GM18909 (cell line): ENCODE results near the gene TJP1.
"Not testable (repeated sequence)": the region's sequence is repeated elsewhere in the genome, so short reads cannot be mapped to it uniquely, and the experiment has no call there.

Experiments
- ATAC-seq: cut with Tn5 transposase; IDR thresholded peaks from one replicate; pipeline ENCODE4 v1.9.1; 2021; ENCODE audit warnings: mild to moderate bottlenecking; ENCODE audit not compliant: unreplicated experiment, poor library complexity

TJP1 gene

GRCh38 chr15:29686445-29687203 is 135.6 kb downstream of the TJP1 start:
- ATAC-seq, result no peak

DNA sequence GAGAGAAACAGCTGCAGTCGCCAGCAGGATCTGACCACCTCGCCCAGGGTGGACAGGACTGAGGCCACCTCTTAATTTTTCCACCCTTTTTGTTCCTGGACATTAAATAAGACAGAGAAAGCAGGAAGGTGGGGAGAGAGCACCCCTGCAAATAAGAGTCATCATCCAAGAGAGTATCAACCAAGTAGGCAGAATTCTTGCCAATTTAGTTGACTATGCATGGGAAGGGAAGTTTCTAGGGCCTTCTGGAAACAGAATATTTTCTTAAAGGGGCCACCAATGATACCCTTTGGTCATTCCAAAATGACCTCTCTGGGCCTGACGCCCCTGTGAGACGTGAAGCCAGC is 136.2 kb downstream of the TJP1 start:
- ATAC-seq, result no peak

GRCh38 chr15:29685156-29686078 is 136.9 kb downstream of the TJP1 start:
- no peak for ATAC-seq

DNA sequence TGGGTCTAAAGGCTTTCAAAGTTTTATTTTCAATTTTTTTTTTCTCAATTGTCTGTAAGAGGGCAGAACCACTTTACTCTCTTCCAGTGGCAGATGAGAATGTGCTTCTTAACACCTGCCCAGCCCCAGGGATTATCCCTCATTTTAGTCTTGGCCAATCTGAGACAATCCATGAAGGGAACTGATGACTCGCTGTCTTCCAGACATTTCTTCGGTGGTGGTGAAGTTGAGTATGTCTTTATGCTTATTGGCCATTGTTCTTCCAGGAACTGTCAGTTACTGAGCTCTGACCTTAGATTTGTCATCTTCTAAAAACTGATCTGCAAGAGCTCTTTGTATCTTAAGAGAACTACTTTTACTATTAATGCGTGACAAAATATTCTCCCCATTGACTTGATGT is 139.5 kb downstream of the TJP1 start:
- no peak for ATAC-seq

DNA sequence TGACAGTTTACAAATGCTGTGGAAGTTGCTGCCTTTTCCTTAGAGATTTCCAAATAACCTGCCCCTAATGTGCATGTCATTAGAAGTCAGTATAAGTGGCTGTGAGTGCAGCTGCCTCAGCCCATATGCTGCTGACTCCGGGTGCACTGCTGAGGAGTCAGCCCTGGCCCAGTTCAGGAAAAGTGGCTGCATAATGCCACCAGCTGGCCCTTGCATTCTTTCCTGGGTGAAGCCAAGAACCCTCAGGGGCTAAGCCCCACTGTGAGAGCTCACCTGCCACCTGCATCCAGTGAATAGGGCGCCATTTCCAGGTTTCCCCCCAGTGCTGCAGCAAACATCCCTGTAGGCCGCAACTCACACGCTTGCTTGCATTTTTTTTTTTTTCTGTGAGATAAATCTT is 139.9 kb downstream of the TJP1 start:
- no peak for ATAC-seq

- ATAC-seq, result no peak
Observed at GRCh38 chr15:29681946-29682345, 140.3 kb downstream of the TJP1 start.

DNA sequence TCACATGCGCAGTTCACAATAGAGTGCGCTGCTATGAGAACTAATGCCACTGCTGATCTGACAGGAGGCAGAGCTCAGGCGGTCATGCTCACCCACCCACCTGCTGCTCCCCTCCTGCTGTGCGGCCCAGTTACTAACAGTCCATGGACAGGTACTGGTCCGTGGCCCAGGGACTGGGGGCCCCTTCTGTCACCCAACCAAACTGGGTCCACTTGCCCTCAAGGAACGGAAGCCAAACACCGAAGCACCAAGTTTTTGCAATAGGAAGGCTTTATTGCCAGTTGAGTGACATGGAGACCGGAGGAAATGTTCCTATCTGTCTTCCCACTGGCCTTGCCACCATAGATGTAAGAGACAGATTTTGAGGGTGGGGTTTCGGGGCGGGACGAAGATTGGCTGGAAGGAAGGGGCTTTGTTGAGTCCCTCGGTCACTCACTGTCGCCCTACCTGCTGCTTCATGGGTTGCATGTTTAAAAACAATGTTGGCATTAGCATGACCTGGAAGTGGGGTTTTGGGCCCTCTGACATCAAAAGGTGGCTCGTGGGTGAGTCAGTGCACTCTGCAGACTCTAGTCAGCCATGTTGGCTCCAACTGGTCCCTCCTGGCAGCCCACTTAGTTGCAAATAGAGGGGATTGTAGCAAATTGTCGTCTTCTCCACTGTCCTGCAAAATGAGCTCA is 141.0 kb downstream of the TJP1 start:
- no peak for ATAC-seq

- no peak for ATAC-seq
Observed at GRCh38 chr15:29680465-29681165, 141.7 kb downstream of the TJP1 start.

DNA sequence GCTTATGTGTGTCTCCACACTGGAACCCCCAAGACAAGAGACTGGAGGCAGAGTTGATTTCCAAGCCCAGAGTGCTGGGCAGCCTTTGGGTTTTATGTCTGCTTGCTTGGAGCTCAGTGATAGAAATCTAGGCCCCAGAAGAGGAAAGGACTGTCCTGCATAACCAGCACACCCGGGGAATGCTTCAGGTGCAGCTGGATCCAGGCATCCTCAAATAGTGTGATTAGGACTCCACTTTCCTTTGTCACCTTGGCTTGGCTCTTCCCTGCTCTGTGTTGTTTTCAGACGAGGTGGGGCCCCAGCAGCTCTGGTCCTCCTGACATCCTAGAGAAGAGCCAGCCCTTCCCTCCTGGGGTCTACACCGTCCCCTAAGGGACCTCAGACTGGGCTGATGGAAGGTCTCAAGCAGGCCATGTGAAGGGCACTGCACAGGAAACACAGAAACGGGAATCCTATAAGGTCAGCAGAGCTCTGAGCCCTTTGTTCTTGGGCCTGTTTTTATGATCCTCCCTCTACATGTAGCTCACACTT is 143.7 kb downstream of the TJP1 start:
- ATAC-seq, result no peak

GRCh38 chr15:29677871-29678461 is 144.3 kb downstream of the TJP1 start:
- no peak for ATAC-seq

DNA sequence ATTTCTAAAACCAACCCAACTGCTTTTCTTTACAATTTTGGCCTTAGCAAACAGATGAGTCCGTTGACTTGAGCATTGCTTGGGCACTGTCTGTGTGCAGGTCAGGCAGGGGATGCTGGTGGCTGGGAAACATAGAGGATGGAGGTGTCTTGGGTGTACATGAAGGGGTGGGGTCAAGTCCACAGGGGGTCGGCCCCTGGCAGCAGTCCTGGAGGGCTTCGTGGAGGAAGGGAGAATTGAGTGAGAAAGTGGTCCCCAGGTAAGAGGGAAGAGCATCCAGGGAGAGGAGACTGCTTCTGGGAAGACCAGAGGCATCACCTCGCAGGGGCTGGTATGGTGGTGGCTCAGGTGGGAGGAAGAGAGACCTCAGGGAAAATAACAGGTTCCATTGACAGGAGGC is 144.8 kb downstream of the TJP1 start:
- ATAC-seq, result no peak

DNA sequence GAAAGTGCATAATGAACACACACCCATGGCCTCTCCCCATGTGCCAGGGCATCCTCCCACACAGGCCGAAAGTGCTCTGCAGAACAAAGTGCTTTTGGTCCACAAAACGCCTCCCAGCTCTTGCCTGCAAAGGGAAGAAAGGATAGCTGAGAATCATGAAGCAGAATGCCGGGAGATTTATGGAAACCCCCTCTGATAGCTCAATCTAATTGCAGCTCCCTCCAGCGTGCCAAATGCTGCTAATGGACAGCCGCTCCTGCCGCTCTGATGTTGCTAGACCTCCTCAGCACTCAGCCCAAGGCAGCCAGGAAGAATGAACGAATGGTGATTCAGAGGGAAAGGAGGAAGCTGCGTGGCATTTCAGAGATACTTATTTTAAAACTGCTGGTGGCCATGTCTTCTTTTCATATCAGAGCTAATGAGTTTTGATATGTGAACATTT is 145.3 kb downstream of the TJP1 start:
- ATAC-seq, result no peak

GRCh38 chr15:29676374-29676960 is 145.8 kb downstream of the TJP1 start:
- ATAC-seq, result not testable (repeated sequence)

DNA sequence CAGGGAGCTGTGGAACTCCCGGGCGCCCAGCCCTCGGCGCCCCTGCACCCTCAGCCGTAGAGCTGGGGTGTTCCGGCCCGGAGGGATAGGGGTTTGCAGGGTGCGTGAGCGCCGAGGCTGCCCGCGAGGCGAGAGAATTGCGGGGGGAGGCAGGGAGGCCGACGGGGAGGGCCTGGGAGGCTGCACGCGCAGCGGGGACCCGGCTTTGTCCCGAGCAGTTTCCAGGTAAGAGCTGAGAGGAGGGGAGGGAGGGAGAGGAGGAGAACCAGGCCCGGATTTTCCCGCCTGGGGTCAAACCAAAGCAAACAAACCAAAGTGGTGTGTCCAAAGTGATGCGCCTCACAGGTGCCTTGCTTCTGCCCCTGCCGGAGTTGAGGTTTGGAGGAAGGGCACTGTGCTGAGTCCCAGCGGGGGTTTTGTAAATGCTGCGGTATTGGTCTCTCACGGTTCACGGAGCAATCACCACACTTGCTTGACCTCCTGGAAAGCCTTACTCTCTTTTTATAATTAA is 146.4 kb downstream of the TJP1 start:
- ATAC-seq, result no peak

- no peak for ATAC-seq
Observed at GRCh38 chr15:29674661-29675533, 147.4 kb downstream of the TJP1 start.

DNA sequence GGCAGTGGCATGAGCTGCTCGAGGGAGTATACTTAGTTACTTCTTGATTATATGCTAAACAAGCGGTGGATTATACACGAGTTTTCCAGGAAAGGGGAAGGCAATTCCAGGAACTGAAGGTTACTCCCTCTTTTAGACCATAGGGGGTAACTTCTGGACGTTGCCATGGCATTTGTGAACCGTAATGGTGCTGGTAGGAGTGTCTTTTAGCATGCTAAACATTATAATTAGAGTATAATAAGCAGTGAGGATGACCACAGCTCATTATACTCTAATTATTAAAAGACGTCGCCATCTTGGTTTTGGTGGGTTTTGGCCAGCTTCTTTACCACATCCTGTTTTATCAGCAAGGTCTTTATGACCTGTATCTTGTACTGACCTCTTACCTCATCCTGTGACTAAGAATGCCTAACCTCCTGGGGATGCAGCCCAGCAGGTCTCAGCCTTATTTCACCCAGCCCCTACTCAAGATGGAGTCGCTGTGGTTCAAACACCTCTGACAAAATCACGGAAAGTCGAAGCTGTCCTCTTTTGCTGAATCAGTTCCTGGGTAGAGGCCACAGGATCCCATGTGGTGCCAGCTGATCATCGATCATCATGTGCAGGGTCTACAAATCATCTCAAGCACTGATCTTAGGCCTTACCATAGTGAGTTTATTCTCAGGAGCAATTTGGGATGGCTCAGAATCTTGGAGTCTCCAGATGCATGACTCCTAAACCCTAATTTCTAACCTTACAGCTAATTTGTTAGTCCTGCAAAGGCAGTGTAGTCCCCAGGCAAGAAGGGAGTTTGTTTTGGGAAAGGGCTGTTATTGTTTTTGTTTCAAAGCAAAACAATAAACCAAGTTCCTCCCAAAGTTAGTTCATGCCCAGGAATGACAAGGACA is 149.1 kb downstream of the TJP1 start:
- ATAC-seq, result no peak

- ATAC-seq, result no peak
Observed at GRCh38 chr15:29672446-29672845, 149.8 kb downstream of the TJP1 start.
